GM04503 (cell line): Measurements from ENCODE around the gene FAM24B.

Experiments used
- DNase-seq: peaks from one replicate; pipeline ENCODE4 v3.0.0-alpha.2; 2012; ENCODE audit warnings: low read depth

The FAM24B gene

DNA sequence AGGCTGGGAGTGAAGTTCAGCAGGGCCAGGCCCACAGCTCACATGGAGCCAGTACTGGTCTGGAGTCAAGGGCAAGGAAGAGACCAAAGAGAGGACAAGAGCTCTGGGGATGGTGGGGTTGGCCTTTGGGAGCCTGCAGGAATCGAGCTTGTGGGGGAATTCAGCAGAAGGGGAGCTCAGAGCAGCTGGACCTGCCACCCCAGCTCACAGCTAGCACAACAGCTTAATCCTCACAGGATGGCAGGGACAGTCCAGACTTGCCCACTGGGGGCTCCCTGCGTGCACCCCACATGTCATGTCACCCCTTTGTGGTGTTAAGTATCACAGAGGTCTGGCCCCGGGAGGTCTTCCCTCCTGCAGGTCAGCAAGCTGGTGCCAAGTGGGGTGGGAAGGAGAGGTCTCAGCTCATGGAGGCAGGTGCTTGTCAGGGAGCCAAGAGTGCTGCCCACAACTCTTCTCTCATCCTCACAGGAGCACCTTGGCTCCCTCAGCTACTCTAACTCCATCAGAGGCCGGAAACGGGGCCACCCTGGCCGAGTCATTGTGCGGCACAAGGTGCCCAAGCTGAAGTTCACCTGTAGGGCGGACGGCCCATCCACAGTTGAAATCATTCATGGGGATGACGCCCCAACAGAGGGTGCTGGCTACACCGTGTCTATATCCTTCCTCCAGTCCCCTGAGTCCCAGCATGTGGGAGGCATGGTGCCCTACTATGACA is 56.2 kb downstream of the FAM24B start:
- DNase-seq, result no peak

DNA sequence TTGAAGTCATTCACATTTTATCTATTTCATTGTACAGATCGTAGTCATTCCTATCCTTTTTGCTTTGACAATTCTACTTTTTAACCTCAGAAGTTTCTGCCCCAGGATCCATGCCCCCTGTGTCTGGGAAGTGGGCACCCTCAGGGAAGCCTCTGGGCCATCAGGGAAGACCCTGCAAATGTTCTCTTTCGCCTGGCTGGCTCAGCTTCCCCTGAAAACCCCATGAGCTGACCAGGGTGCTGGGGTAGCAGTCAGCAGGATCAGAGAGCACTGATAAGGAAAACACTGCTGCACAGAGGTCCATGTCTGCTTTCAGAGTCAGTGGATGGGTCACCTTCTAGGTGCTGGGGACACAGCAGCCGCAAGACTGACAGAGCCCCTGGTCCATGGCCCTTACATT is 57.6 kb downstream of the FAM24B start:
- no peak for DNase-seq

DNA sequence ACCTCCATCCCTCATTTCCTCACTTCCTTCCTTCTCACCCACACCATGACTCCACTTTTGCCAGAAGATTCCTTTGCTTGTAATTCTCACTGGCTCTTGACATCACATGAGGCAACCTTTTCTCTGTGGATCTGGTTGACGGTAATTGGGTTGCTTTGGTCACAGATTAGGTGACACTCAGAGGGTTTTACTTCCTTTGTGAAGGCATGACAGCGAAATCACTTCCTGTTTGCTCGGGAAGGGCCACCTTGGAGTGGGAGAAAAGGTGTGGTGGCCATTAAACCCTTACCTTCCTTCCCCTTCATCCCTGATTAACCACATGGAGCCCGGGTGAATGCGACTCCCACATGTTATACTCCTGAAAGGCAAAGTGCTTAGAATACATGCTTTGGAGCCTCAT is 63.9 kb downstream of the FAM24B start:
- DNase-seq, result no peak

DNA sequence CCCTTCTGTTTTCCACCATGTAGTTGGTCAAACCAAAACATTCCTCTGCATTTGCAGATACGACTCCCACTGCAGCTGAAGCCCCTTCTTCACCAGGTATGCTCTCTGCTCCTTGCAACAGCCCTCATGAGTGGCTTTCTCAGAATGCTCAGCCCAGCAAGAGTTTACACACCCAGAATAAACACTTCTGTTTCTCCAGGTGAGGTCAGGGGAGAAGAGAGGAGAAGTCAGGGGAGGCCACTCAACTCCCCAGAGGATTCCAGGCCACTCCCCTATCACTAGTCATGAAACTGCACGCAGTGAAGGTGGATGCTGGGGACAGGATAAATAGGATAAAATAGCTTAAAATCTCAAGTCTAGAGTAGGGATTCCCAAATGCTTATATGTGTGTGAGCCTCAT is 64.9 kb downstream of the FAM24B start:
- DNase-seq, result no peak

DNA sequence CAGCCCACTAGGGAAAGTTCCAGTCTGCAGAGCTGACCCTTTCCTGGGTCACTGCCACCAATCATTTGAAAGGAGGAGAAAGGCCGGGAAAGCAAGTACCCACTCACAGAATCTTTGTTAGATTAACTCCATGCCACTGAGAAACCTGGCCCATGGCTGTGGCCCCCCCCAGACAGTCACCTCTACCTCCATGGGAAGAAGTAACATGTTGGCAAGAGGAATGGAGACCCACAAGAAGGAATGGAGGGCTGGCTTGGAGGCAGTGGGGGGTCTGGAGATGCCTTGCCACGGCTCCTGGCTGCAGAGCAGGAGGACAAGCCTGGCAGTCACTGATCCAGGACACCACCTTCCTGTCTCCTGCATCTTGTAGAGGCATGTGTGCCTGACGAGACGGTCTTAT is 66.6 kb downstream of the FAM24B start:
- no peak for DNase-seq

DNA sequence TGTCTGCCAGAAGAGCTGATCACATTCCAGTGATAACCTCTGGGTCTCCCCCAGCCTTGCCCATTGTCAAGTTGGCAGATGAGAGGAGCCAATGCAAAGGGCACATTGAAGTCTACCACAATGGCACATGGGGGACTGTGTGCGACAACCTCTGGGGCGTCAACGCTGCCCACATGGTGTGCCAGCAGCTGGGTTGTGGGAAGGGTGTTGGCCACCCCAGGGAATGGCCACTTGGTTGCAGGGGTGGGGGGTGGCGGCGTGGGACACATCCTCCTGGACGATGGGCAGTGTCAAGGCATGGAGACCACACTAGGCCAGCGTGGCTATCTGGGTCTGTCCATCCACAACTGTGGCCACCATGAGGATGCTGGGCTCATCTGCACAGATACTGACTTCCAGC is 77.1 kb downstream of the FAM24B start:
- no peak for DNase-seq
